Purkinje cell (primary cell): ENCODE data around the gene LAPTM5. TPM values are rescaled to one million over a fixed set of nuclear protein-coding genes. Genes with fewer than 3 reads are reported as not detected.

Experiments used
- polyA plus RNA-seq: library from polyadenylated mRNA; unstranded; fragments of >200 nt; fragmentation: Nextera tagmentation; gene quantifications from 2 replicates; pipeline ENCODE4 v1.2.1, GENCODE V29; 2014

LAPTM5 gene
- polyA plus RNA-seq = 0.28 TPM in 1 of 2 replicates, not detected in the other

GRCh38 chr1:30757352-30758120 lies at the start of gene LAPTM5:
LAPTM5 (minus strand) TSS chr1:30757774; CDS start chr1:30757745, 29 bp downstream.

GRCh38 chr1:30723331-30723755 lies 34.2 kb downstream of the LAPTM5 start, which contains the start of gene MATN1:
MATN1 (minus strand) TSS chr1:30723585; CDS start chr1:30723551, 34 bp downstream.

Other genes starting within 250 kb of the LAPTM5 start
- not detected in 2 replicates for gene MATN1, start 34.2 kb downstream of the LAPTM5 start, polyA plus RNA-seq
- gene SDC3, start 151.0 kb upstream of the LAPTM5 start, polyA plus RNA-seq = 5.4 and 6.0 TPM in 2 replicates